Measurements from ENCODE around the gene GPX3.
A peak's percentile ranks its signal among the peaks of the same experiment; 100 is the strongest.

The GPX3 gene

DNA sequence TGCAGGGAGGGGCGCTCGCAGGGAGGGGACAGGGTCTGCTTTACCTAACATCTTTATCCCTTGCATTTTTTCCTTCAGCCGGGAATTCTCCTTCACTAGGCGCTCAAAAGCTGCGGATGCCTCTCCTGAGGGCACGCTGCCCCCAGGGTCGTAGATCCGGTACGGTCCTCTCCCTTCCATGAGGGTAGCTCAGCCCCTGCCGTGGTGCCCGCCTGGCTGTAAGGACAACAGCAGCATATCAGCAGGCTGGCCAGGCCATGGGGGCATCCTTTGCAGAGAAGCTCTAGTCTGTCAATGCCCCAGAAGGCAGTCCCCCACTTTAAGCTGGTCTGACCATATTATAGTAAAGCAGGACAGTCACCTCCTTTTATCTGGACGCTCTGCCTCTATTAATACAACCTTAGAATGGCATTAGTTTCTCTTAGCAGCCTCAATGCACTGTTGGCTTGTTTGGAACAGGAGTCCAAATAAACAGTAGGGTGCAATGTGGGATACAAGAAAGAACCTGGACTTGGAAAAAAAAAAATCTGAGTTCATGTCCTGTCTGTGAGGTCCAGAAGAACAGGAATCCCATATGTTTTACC, 44.6 kb downstream of the GPX3 start:
- DNase-seq: no peak
- Mint-ChIP-seq H3K4me1 (peaks cover 48% of the 10 kb centered on the region), H3K9me3 (no peaks in the 10 kb centered on the region), H3K27ac (no peak overlapping the region), H3K27me3 (no peaks in the 10 kb centered on the region), H3K36me3 (peaks cover 46% of the 10 kb centered on the region), H3K4me3 (no peak overlapping the region)
- CTCF ChIA-PET: interaction anchor here (0.7 to 2.2 kb wide), 3 partner anchors 14 to 61 kb away, joined by 3 to 8 read pairs (median 8); no protein-coding TSS in a partner anchor

DNA sequence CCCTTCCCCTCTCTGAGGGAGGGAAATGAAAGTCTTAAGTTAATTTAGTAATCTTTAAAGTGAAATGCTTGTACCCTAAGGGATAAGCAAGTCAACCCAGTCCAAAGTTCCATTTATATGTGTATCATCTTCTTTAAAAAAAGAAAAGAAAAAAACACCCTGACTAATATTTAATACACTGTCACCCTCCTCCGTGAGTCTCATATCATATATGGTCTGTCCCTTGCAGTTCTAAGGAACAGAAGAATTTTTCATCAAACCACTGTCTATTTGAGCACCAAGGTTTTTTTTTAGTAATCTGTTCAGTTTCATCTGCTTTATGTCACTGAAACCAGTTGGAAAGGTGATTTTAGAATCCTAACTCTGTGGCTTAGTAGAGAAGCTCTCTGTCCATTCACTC, 45.2 kb downstream of the GPX3 start:
- Mint-ChIP-seq H3K36me3 (peaks cover 44% of the 10 kb centered on the region), H3K4me3 (no peak overlapping the region), H3K4me1 (peaks cover 46% of the 10 kb centered on the region), H3K27ac (no peak overlapping the region), H3K27me3 (no peaks in the 10 kb centered on the region), H3K9me3 (no peaks in the 10 kb centered on the region)
- no peak for DNase-seq
- CTCF ChIA-PET: interaction anchor here (0.7 to 2.2 kb wide), 3 partner anchors 14 to 60 kb away, joined by 3 to 8 read pairs (median 4); no protein-coding TSS in a partner anchor

DNA sequence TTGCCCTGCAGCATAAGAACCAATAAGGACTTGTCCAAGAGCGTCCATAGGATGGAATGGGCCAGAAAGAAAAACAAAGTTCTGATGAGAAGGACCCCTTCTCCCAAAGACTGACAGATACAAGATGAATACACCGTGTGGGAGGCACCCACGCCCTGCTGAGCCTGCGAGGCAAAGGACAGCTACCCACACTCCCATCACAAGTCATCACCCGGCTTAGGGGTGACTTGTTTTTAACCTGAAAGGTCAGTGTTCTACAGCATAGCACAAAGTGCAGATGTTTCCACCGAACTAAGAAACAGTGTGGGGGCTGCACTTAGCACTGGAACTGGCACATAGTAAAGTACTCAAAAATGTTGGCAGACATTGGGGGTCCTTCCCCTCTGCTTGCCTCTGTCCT, 46.5 kb downstream of the GPX3 start:
- DNase-seq: no peak
- Mint-ChIP-seq H3K27me3 (no peaks in the 10 kb centered on the region), H3K4me1 (peaks cover 52% of the 10 kb centered on the region), H3K27ac (no peak overlapping the region), H3K9me3 (no peaks in the 10 kb centered on the region), H3K36me3 (peaks cover 40% of the 10 kb centered on the region), H3K4me3 (no peak overlapping the region)
- CTCF ChIA-PET: interaction anchor here (1.0 kb wide), 1 partner anchor 15 kb away, joined by 3 read pairs; no protein-coding TSS in a partner anchor

DNA sequence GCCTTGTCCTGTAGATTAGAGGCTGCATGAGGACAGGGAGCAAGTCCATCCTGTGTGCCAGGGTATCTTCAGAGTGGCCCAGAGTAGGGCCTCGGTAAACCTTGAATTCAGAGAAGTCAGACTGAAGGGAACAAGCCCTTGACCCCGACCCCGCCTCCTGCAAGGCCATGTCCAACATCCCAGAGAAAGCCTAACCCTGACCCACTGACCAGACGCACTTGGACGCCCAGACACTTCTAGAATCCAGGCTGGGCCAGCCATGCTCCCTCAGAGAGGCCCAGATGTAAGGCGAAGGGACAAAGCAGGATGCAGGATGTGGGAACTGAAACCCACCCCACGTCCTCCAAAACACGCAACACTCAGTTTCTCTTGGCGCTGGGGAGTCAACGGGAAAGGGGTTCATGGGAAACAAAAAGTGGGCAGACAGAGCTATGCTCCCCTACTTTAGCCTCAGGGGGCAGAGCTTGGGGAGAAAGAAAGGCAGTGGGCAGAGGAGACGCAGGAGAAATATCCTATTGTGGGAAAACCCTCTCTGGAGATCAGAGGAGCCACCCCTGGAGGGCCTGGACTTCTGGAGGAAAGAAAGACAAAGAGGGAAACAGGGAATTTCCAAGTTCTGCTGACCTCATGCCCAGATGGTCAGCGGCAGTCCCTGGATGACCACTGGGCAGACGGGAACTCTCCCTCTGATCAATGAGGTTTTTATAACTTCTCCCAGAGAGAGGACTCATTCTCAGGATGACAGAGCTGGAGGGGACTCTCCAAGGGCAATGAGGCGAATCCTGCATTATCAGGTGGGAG, 47.4 kb downstream of the GPX3 start:
- no peaks in the 10 kb centered on the region for H3K27me3 Mint-ChIP-seq
- DNase-seq: no peak
- H3K36me3 Mint-ChIP-seq: peaks cover 41% of the 10 kb centered on the region
- H3K4me1 Mint-ChIP-seq: peaks cover 55% of the 10 kb centered on the region
- H3K4me3 Mint-ChIP-seq: no peak overlapping the region
- H3K27ac Mint-ChIP-seq: no peak overlapping the region
- CTCF ChIA-PET: interaction anchor here (3.5 kb wide), 1 partner anchor 48 kb away, joined by 16 read pairs; no protein-coding TSS in a partner anchor
- no peaks in the 10 kb centered on the region for H3K9me3 Mint-ChIP-seq

DNA sequence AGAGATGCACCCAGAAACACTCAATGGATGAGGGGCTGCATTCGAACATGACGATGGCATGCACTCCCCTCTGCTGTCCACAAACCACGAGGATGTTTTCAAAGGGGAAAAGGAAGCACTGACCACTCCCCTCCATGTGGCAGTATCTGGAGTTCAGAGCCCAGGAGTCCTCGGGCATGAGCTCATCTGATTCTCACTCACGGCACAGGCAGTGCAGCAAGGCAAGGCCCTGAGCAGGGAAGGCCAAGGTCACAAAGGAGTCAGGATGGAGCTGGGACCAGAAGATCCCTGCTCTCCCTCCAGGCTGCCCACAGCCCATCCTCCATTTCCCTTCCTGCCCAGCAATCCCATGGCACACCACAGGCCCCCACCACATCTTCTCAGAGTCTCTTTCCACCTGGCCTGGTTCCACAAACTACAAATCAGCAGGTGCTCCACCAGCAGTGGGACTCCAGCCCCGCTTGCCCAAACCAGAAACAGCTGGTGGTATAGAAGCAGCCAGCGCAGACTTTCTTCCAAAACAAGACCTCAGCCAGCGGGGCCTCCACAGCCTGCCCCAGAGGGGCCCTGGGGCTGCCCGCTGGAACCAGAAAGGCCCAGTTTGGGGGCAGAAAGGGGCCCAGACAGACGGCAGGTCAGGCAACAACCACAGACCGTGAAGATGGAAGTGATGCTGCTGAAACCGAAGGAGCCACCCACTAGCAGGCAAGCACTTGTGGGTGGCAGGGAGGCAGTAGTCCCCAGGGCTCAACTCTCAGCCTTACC, 48.2 kb downstream of the GPX3 start:
- no peaks in the 10 kb centered on the region for H3K9me3 Mint-ChIP-seq
- H3K36me3 Mint-ChIP-seq: peaks cover 36% of the 10 kb centered on the region
- DNase-seq: no peak
- no peak overlapping the region for H3K27ac Mint-ChIP-seq
- no peak overlapping the region for H3K4me3 Mint-ChIP-seq
- peaks cover 51% of the 10 kb centered on the region for H3K4me1 Mint-ChIP-seq
- CTCF ChIA-PET: interaction anchor here (3.5 kb wide), 1 partner anchor 47 kb away, joined by 16 read pairs; no protein-coding TSS in a partner anchor
- H3K27me3 Mint-ChIP-seq: no peaks in the 10 kb centered on the region

DNA sequence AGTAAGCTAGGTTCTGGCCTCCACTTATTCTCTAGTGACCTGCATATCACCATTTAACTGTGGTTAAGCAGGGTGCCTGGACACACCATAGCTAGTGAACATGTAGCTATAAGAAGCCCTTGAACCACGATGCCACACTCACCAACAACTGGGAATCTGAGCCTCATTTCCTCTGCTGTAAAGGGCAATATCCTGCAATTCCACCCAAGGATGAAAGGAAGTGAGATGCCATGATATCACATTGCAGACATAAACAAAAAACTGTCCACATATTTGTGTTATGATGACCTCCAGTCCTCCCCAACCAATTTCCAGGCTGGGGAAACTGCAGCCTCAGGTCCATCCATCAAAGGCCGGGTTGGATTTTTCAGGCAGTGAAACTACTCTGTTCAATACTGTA, 50.1 kb downstream of the GPX3 start:
- H3K9me3 Mint-ChIP-seq: no peaks in the 10 kb centered on the region
- CTCF ChIA-PET: interaction anchor here (1.5 to 3.5 kb wide), 2 partner anchors 45 to 56 kb away, joined by 3 to 16 read pairs; no protein-coding TSS in a partner anchor
- peaks cover 41% of the 10 kb centered on the region for H3K36me3 Mint-ChIP-seq
- H3K27ac Mint-ChIP-seq: no peak overlapping the region
- H3K27me3 Mint-ChIP-seq: no peaks in the 10 kb centered on the region
- peaks cover 53% of the 10 kb centered on the region for H3K4me1 Mint-ChIP-seq
- H3K4me3 Mint-ChIP-seq: no peak overlapping the region
- no peak for DNase-seq

DNA sequence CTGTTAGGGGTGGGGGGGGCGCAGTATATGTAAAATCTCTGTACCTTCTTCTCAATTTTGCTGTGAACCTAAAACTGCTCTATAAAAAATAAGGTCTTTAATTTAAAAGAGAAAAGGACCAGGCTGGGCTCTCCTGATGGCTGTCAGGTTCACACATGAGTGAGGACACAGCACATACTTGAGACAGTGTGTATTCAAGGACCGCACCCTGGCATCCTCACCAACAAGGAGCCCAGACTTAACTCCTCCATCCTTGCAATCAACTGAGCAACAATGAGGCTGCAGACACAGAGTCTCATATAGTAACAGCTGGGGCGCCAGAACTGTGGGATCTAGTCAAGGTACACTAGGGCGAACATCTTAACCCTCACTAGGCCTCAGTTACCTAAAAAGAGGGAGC, 50.6 kb downstream of the GPX3 start:
- Mint-ChIP-seq H3K36me3 (peaks cover 45% of the 10 kb centered on the region), H3K27me3 (no peaks in the 10 kb centered on the region), H3K9me3 (no peaks in the 10 kb centered on the region), H3K27ac (no peak overlapping the region), H3K4me3 (no peak overlapping the region), H3K4me1 (peaks cover 53% of the 10 kb centered on the region)
- CTCF ChIA-PET: interaction anchor here (1.1 to 3.5 kb wide), 3 partner anchors 20 to 55 kb away, joined by 3 to 16 read pairs (median 7); no protein-coding TSS in a partner anchor
- DNase-seq: no peak

DNA sequence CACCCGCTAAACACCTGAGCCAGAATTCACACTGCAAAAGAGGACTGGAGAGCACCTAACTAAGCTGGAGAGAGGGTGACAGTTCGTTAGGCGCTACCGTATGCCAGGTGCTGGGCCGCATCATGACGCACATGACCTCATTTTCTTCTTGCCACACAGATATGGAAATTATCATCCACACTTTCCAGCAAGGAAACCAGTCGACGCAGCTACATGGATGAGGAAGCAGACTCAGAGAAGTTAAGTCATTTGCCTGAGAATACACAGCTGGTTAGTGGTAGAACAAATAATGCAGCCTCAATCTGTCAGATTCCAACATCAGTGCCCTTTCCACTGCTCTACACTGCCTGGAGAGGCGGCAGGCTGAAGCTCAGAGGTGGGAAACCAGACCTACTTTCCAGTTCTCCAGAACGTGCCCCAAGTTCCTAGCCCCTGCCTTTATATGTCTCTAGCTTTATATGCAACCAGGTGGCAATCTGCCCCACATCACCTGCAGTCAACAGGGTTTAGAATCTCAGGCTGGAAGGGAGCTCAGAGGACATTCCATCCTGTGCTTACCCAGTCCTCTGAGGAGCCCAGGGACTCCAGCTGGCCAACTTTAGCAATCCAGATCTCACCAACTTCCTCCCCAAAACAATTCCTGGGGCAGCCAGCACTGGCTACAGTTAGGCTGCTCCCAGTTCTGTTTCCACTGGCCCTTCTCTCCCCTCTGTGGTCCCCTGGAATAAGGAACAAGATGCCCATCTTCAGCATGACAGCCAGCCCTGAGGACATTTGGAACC, 51.6 kb downstream of the GPX3 start:
- H3K9me3 Mint-ChIP-seq: no peaks in the 10 kb centered on the region
- CTCF ChIA-PET: interaction anchor here (0.9 to 1.2 kb wide), 3 partner anchors 21 to 93 kb away, joined by 3 to 7 read pairs (median 4); no protein-coding TSS in a partner anchor
- DNase-seq: no peak
- peaks cover 50% of the 10 kb centered on the region for H3K36me3 Mint-ChIP-seq
- no peak overlapping the region for H3K27ac Mint-ChIP-seq
- peaks cover 60% of the 10 kb centered on the region for H3K4me1 Mint-ChIP-seq
- H3K27me3 Mint-ChIP-seq: no peaks in the 10 kb centered on the region
- no peak overlapping the region for H3K4me3 Mint-ChIP-seq

DNA sequence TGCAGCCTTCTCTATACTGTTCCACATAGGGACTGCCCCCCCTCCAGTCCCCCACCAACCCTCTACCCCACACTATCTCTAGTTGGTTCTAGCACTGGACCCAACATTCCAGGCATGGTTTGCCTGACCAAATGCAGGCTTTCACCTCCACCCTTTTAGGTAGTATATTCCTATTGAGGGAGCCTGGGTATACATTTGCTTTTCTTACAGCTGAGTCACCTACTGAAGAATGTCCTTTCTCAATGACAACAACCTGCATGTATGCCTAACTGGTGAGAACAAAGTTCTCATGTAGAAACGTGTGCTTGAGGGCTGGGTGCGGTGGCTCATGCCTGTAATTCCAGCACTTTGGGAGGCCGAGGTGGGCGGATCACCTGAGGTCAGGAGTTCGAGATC, 52.2 kb downstream of the GPX3 start:
- no peaks in the 10 kb centered on the region for H3K9me3 Mint-ChIP-seq
- H3K4me3 Mint-ChIP-seq: no peak overlapping the region
- H3K4me1 Mint-ChIP-seq: peaks cover 62% of the 10 kb centered on the region
- no peak overlapping the region for H3K27ac Mint-ChIP-seq
- H3K36me3 Mint-ChIP-seq: peaks cover 51% of the 10 kb centered on the region
- CTCF ChIA-PET: interaction anchor here (1.2 kb wide), 1 partner anchor 93 kb away, joined by 4 read pairs; no protein-coding TSS in a partner anchor
- no peak for DNase-seq
- H3K27me3 Mint-ChIP-seq: no peaks in the 10 kb centered on the region

DNA sequence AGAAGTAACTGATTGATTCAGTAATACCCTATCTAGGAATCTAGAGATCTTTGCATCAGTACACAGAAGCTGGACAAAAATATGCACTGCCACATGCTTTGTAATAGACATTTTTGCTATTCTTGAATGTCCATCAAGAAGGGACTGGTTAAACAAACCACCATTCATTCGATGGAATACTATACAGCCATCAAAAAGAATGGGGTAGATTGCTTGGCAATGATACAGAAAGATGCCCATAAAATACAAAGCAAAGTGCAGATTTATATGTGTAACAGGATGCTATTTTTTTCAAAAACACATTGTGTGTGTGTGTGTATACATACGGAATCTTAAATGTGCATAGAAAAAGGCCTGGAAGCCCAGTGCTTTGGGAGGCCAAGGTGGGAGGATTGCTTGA, 52.9 kb downstream of the GPX3 start:
- H3K27ac Mint-ChIP-seq: no peak overlapping the region
- H3K9me3 Mint-ChIP-seq: no peaks in the 10 kb centered on the region
- no peaks in the 10 kb centered on the region for H3K27me3 Mint-ChIP-seq
- no peak overlapping the region for H3K4me3 Mint-ChIP-seq
- peaks cover 62% of the 10 kb centered on the region for H3K4me1 Mint-ChIP-seq
- no peak for DNase-seq
- CTCF ChIA-PET: no interaction called here
- peaks cover 53% of the 10 kb centered on the region for H3K36me3 Mint-ChIP-seq

DNA sequence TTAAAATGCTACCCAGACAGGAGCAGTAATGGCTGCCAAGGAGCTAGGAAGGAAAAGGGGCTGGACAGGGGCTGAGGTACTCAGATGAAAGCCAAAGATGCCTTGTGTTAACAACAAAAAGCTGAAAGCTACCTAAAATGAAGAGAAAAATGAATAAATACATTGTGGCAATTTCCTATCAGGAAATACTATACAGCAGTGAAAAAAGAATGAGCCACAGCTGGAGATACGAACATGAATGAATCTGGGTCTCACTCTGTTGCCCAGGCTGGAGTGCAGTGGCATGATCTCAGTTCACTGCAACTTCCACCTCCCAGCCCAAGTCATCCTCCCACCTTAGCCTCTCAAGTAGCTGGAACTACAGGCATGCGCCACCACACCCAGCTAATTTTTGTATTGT, 54.2 kb downstream of the GPX3 start:
- Mint-ChIP-seq H3K36me3 (peaks cover 57% of the 10 kb centered on the region), H3K9me3 (no peaks in the 10 kb centered on the region), H3K4me1 (peaks cover 62% of the 10 kb centered on the region), H3K27ac (no peak overlapping the region), H3K4me3 (no peak overlapping the region), H3K27me3 (no peaks in the 10 kb centered on the region)
- no peak for DNase-seq
- CTCF ChIA-PET: interaction anchor here (1.0 to 1.3 kb wide), 3 partner anchors 9 to 41 kb away, joined by 3 to 7 read pairs (median 4); no protein-coding TSS in a partner anchor

DNA sequence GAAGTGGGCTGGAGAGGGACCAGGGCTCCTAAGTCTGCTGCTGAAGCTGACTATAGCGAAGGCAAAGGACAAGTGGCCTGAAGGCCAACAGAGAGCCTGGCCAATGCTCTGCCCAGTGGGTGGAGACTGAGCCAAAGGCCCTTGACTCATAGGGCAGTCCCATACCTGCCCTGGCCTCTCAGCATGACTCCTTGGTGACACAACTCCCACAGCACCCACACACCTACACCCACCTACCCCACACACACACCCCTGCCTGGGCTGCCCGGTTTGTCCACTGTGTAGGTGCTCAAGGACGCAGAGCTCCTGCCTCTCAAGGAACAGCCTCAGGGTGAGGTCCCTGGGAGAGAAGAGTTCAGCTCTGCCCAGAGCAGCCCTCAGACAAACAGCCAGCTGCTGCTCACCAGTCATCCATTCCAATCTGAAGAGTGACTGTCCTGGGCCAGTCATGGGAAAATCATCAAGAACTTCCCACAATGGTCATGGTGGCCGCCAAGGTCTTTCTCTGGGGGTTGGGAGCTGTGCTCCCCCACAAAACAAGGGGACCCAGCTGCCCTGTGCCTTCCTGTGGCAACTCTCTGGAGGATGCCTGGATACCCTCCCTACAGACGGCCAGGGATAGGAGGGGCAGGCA, 55.4 kb downstream of the GPX3 start:
- H3K36me3 Mint-ChIP-seq: peaks cover 56% of the 10 kb centered on the region
- no peaks in the 10 kb centered on the region for H3K9me3 Mint-ChIP-seq
- peak overlapping the region; percentile 54 for H3K27ac Mint-ChIP-seq
- peaks cover 56% of the 10 kb centered on the region for H3K4me1 Mint-ChIP-seq
- no peak overlapping the region for H3K4me3 Mint-ChIP-seq
- H3K27me3 Mint-ChIP-seq: no peaks in the 10 kb centered on the region
- no peak for DNase-seq
- CTCF ChIA-PET: interaction anchor here (1.3 to 1.4 kb wide), 3 partner anchors 17 to 28 kb away, joined by 3 to 7 read pairs (median 5); no protein-coding TSS in a partner anchor

DNA sequence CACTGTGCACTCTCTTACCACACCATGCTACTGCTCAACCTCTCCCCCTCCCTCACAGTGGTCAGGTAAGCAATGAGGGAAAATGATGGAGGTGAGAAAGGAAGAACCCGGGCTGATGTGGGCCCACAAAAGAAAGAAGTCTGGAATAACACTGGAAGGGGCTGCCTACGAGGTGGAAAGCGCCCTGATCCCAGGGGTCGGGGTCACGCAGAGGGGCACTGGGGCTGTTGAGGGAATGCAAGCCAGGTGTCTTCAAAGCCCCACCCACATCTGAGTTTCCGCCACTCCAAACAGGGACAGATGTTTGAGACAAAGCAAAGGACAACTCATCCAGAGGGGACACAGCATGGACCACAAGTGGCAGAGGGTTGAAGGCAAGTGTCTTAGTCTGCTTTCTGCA, 56.2 kb downstream of the GPX3 start:
- no peak overlapping the region for H3K4me3 Mint-ChIP-seq
- peaks cover 52% of the 10 kb centered on the region for H3K36me3 Mint-ChIP-seq
- H3K27me3 Mint-ChIP-seq: no peaks in the 10 kb centered on the region

More for the DNA sequence above, 56.2 kb downstream of the GPX3 start:
- H3K27ac Mint-ChIP-seq: no peak overlapping the region
- no peak for DNase-seq
- CTCF ChIA-PET: interaction anchor here (1.4 kb wide), 1 partner anchor 25 kb away, joined by 5 read pairs; no protein-coding TSS in a partner anchor
- no peaks in the 10 kb centered on the region for H3K9me3 Mint-ChIP-seq
- peaks cover 51% of the 10 kb centered on the region for H3K4me1 Mint-ChIP-seq

All from activated naive CD4-positive, alpha-beta T cell treated with anti-CD3 and anti-CD28 coated beads, Interleukin-2, amount 10 ng/mL, durations not matched to agents 7 days and 5 days (primary cell).